Immature natural killer cell (primary cell): ENCODE results near the gene FOXJ3. TPM values are rescaled to one million over a fixed set of nuclear protein-coding genes. Genes with fewer than 3 reads are reported as not detected.

Source experiments
- DNase-seq, 3 donors: peaks; one replicate each; pipeline ENCODE4 v3.0.0; 2022; ENCODE audit warnings: mixed read lengths in 1 of 3
- H3K27ac Mint-ChIP-seq, 6 donors: one replicate each; pipeline ENCODE4 v1.8.0; 2020; ENCODE audit warnings: mixed read lengths in 6 of 6, mild to moderate bottlenecking in 5 of 6, inconsistent platforms in 4 of 6, moderate library complexity in 3 of 6
- H3K27me3 Mint-ChIP-seq, 3 donors: one replicate each; pipeline ENCODE4 v1.8.0; 2020 to 2021; ENCODE audit warnings: low read depth in 3 of 3, mild to moderate bottlenecking in 3 of 3, mixed read lengths in 3 of 3, moderate library complexity in 3 of 3, inconsistent platforms in 1 of 3
- H3K36me3 Mint-ChIP-seq, 3 donors: one replicate each; pipeline ENCODE4 v1.8.0; 2020; ENCODE audit warnings: mixed read lengths in 3 of 3, inconsistent platforms in 2 of 3, mild to moderate bottlenecking in 2 of 3
- H3K4me1 Mint-ChIP-seq, 2 donors: one replicate each; pipeline ENCODE4 v1.8.0; 2020; ENCODE audit warnings: inconsistent platforms in 2 of 2, mild to moderate bottlenecking in 2 of 2, mixed read lengths in 2 of 2, moderate library complexity in 1 of 2
- H3K4me3 Mint-ChIP-seq, 5 donors: one replicate each; pipeline ENCODE4 v1.8.0; 2020; ENCODE audit warnings: mild to moderate bottlenecking in 5 of 5, mixed read lengths in 5 of 5, inconsistent platforms in 3 of 5, moderate library complexity in 3 of 5
- H3K9me3 Mint-ChIP-seq, 6 donors: one replicate each; pipeline ENCODE4 v1.8.0; 2020; ENCODE audit warnings: mild to moderate bottlenecking in 6 of 6, mixed read lengths in 6 of 6, inconsistent platforms in 4 of 6, moderate library complexity in 3 of 6
- polyA plus RNA-seq, 3 donors: library from polyadenylated mRNA; unstranded; fragments of 300-500 nt; fragmentation: Illumina TruSeq; gene quantifications; one replicate each; pipeline ENCODE4 v1.2.3, GENCODE V29; 2021

Gene FOXJ3
- polyA plus RNA-seq, 3 donors from 2014 or later: 16.3 to 32.3 (median 24.5) TPM

- H3K9me3 Mint-ChIP-seq: no peaks in the 10 kb centered on the region
- H3K36me3 Mint-ChIP-seq: no peaks in the 10 kb centered on the region
- no peak overlapping the region for H3K27ac Mint-ChIP-seq
- H3K4me3 Mint-ChIP-seq: no peak overlapping the region
- no peak for DNase-seq
- no peaks in the 10 kb centered on the region for H3K27me3 Mint-ChIP-seq
- peaks cover 73 to 92% of the 10 kb centered on the region in 2 donors for H3K4me1 Mint-ChIP-seq
Measured at GRCh38 chr1:42328047-42328625, 6.9 kb downstream of the FOXJ3 start.

GRCh38 chr1:42325014-42325402, 10.0 kb downstream of the FOXJ3 start:
- Mint-ChIP-seq H3K36me3 (peaks cover 0 to 3% (median 0%) of the 10 kb centered on the region in 3 donors), H3K27ac (no peak overlapping the region), H3K27me3 (peaks cover 0 to under 1% (median 0%) of the 10 kb centered on the region in 3 donors), H3K4me1 (peaks cover 68 to 92% of the 10 kb centered on the region in 2 donors), H3K4me3 (no peak overlapping the region), H3K9me3 (no peaks in the 10 kb centered on the region)
- no peak for DNase-seq

- peak overlapping the region in 1 of 6 donors; percentile 51 for H3K27ac Mint-ChIP-seq
- H3K4me1 Mint-ChIP-seq: peaks cover 71 to 92% of the 10 kb centered on the region in 2 donors
- no peaks in the 10 kb centered on the region for H3K9me3 Mint-ChIP-seq
- H3K4me3 Mint-ChIP-seq: no peak overlapping the region
- peaks cover 0 to 6% (median 0%) of the 10 kb centered on the region in 3 donors for H3K27me3 Mint-ChIP-seq
- no peak for DNase-seq
- H3K36me3 Mint-ChIP-seq: peaks cover 0 to 3% (median 0%) of the 10 kb centered on the region in 3 donors
Measured at GRCh38 chr1:42324398-42325013, 10.5 kb downstream of the FOXJ3 start.

- DNase-seq: no peak
- peaks cover 73 to 92% of the 10 kb centered on the region in 2 donors for H3K4me1 Mint-ChIP-seq
- H3K36me3 Mint-ChIP-seq: peaks cover 0 to 3% (median 0%) of the 10 kb centered on the region in 3 donors
- no peaks in the 10 kb centered on the region for H3K9me3 Mint-ChIP-seq
- peak overlapping the region in 2 of 6 donors; percentile 3 to 66 for H3K27ac Mint-ChIP-seq
- no peak overlapping the region for H3K4me3 Mint-ChIP-seq
- H3K27me3 Mint-ChIP-seq: peaks cover 0 to 6% (median 0%) of the 10 kb centered on the region in 3 donors
Measured at GRCh38 chr1:42323551-42323950, 11.5 kb downstream of the FOXJ3 start.

- Mint-ChIP-seq H3K27ac (peak overlapping the region in 1 of 6 donors; percentile 24), H3K27me3 (peaks cover 0 to 6% (median 0%) of the 10 kb centered on the region in 3 donors), H3K4me1 (peaks cover 71 to 92% of the 10 kb centered on the region in 2 donors), H3K36me3 (peaks cover 0 to 3% (median 0%) of the 10 kb centered on the region in 3 donors), H3K9me3 (no peaks in the 10 kb centered on the region), H3K4me3 (no peak overlapping the region)
- DNase-seq: no peak
Measured at GRCh38 chr1:42322577-42322976, 12.5 kb downstream of the FOXJ3 start.

- Mint-ChIP-seq H3K36me3 (peaks cover 0 to 3% (median 0%) of the 10 kb centered on the region in 3 donors), H3K27me3 (peaks cover 0 to 6% (median 0%) of the 10 kb centered on the region in 3 donors), H3K4me1 (peaks cover 71 to 92% of the 10 kb centered on the region in 2 donors), H3K27ac (peak overlapping the region in 5 of 6 donors; percentile 5 to 92 (median 85)), H3K9me3 (no peaks in the 10 kb centered on the region), H3K4me3 (no peak overlapping the region)
- DNase-seq: no peak
Measured at GRCh38 chr1:42321731-42322130, 13.3 kb downstream of the FOXJ3 start.

GRCh38 chr1:42320708-42321107, 14.3 kb downstream of the FOXJ3 start:
- Mint-ChIP-seq H3K27ac (peak overlapping the region; percentile 47 to 92 (median 83)), H3K9me3 (no peaks in the 10 kb centered on the region), H3K27me3 (peaks cover 0 to 6% (median 0%) of the 10 kb centered on the region in 3 donors), H3K36me3 (peaks cover 0 to 3% (median 0%) of the 10 kb centered on the region in 3 donors), H3K4me1 (peaks cover 74 to 94% of the 10 kb centered on the region in 2 donors), H3K4me3 (peak overlapping the region in 2 of 5 donors; percentile 20)
- no peak for DNase-seq

- peak overlapping the region; percentile 85 to 92 (median 92) for H3K27ac Mint-ChIP-seq
- H3K4me3 Mint-ChIP-seq: peak overlapping the region; percentile 76 to 89 (median 81)
- H3K9me3 Mint-ChIP-seq: no peaks in the 10 kb centered on the region
- peak; percentile 31 to 46 (median 39) for DNase-seq
- H3K36me3 Mint-ChIP-seq: peaks cover 0 to 3% (median 0%) of the 10 kb centered on the region in 3 donors
- H3K27me3 Mint-ChIP-seq: peaks cover 0 to 6% (median 0%) of the 10 kb centered on the region in 3 donors
- peaks cover 75 to 94% of the 10 kb centered on the region in 2 donors for H3K4me1 Mint-ChIP-seq
Measured at GRCh38 chr1:42319871-42320484, 15.1 kb downstream of the FOXJ3 start.

GRCh38 chr1:42319128-42319851, 15.7 kb downstream of the FOXJ3 start:
- Mint-ChIP-seq H3K4me1 (peaks cover 77 to 95% of the 10 kb centered on the region in 2 donors), H3K27me3 (peaks cover 0 to 7% (median 0%) of the 10 kb centered on the region in 3 donors), H3K36me3 (peaks cover 0 to 3% (median 0%) of the 10 kb centered on the region in 3 donors), H3K4me3 (peak overlapping the region; percentile 76 to 89 (median 81)), H3K9me3 (no peaks in the 10 kb centered on the region), H3K27ac (peak overlapping the region; percentile 85 to 92 (median 92))
- peak; percentile 13 to 39 (median 18) for DNase-seq

GRCh38 chr1:42318601-42319000, 16.4 kb downstream of the FOXJ3 start:
- no peaks in the 10 kb centered on the region for H3K9me3 Mint-ChIP-seq
- H3K4me3 Mint-ChIP-seq: peak overlapping the region in 4 of 5 donors; percentile 76 to 89 (median 79)
- peaks cover 0 to 3% (median 0%) of the 10 kb centered on the region in 3 donors for H3K36me3 Mint-ChIP-seq
- H3K27ac Mint-ChIP-seq: peak overlapping the region; percentile 40 to 92 (median 90)
- peaks cover 0 to 7% (median 0%) of the 10 kb centered on the region in 3 donors for H3K27me3 Mint-ChIP-seq
- H3K4me1 Mint-ChIP-seq: peaks cover 82 to 100% of the 10 kb centered on the region in 2 donors
- DNase-seq: no peak

GRCh38 chr1:42317308-42317707, 17.7 kb downstream of the FOXJ3 start:
- DNase-seq: no peak
- peaks cover 0 to 7% (median 0%) of the 10 kb centered on the region in 3 donors for H3K27me3 Mint-ChIP-seq
- peak overlapping the region; percentile 24 to 86 (median 56) for H3K27ac Mint-ChIP-seq
- H3K36me3 Mint-ChIP-seq: peaks cover 0 to 3% (median 0%) of the 10 kb centered on the region in 3 donors
- H3K4me1 Mint-ChIP-seq: peaks cover 87 to 100% of the 10 kb centered on the region in 2 donors
- peak overlapping the region in 4 of 5 donors; percentile 4 to 58 (median 31) for H3K4me3 Mint-ChIP-seq
- H3K9me3 Mint-ChIP-seq: no peaks in the 10 kb centered on the region

GRCh38 chr1:42316292-42316691, 18.7 kb downstream of the FOXJ3 start:
- H3K4me3 Mint-ChIP-seq: no peak overlapping the region
- H3K27ac Mint-ChIP-seq: peak overlapping the region in 2 of 6 donors; percentile 22 to 27

GRCh38 chr1:42315500-42315899, 19.5 kb downstream of the FOXJ3 start:
- Mint-ChIP-seq H3K36me3 (peaks cover 0 to 4% (median 0%) of the 10 kb centered on the region in 3 donors), H3K27ac (no peak overlapping the region), H3K27me3 (peaks cover 0 to 7% (median 0%) of the 10 kb centered on the region in 3 donors), H3K4me1 (peaks cover 86 to 99% of the 10 kb centered on the region in 2 donors), H3K9me3 (no peaks in the 10 kb centered on the region), H3K4me3 (no peak overlapping the region)
- no peak for DNase-seq

More at GRCh38 chr1:42316292-42316691, 18.7 kb downstream of the FOXJ3 start:
- no peaks in the 10 kb centered on the region for H3K9me3 Mint-ChIP-seq
- peaks cover 89 to 100% of the 10 kb centered on the region in 2 donors for H3K4me1 Mint-ChIP-seq
- DNase-seq: no peak
- peaks cover 0 to 7% (median 0%) of the 10 kb centered on the region in 3 donors for H3K27me3 Mint-ChIP-seq
- H3K36me3 Mint-ChIP-seq: no peaks in the 10 kb centered on the region
